B cell (primary cell): ENCODE data around the gene TBXAS1. TPM values are rescaled to one million over a fixed set of nuclear protein-coding genes. Genes with fewer than 3 reads are reported as not detected.

Experiments
- ATAC-seq: fragments of 200-7000 bp; cut with Tn5 transposase; one replicate; pipeline ENCODE4 v1.10.0; 2021; ENCODE audit warnings: low read depth, mild to moderate bottlenecking, moderate number of reproducible peaks, moderate library complexity
- CTCF ChIA-PET: fragments of 350-600 bp; sonication (Branson Sonifier 250); formaldehyde crosslinking; loops from one replicate; lab custom pipeline; 2021; ENCODE audit warnings: antibody characterized with exemption, inconsistent platforms; lab: Charles Lee
- POLR2A ChIA-PET: fragments of 350-600 bp; sonication (Branson Sonifier 250); formaldehyde crosslinking; loops from one replicate; lab custom pipeline; 2021; ENCODE audit warnings: antibody characterized with exemption; lab: Charles Lee
- DNase-seq: peaks from one replicate; pipeline ENCODE4 v3.0.0; 2013
- H2AFZ ChIP-seq: 2 replicates; pipeline ENCODE4 v1.6.1; 2012; ENCODE audit warnings: mild to moderate bottlenecking, low read depth, low read length; ENCODE audit not compliant: insufficient read depth, poor library complexity, severe bottlenecking
- H3K27ac ChIP-seq, 2 donors: 1 replicate in 1 of 2; 2 replicates in 1 of 2; pipeline ENCODE4 v1.5.1; 2012 to 2013; ENCODE audit warnings: low read length in 2 of 2, mild to moderate bottlenecking in 2 of 2, moderate library complexity in 1 of 2
- H3K27me3 ChIP-seq, 4 experiments: fragments of 200-600 bp in 1 of 4; sonication (generic) in 1 of 4; replicated peaks in 1 of 4; 1 replicate in 2 of 4; 2 replicates in 2 of 4; pipeline versions ENCODE4 v1.6.1 to v1.7.0; 2013 to 2016; ENCODE audit warnings: low read length in 3 of 4, mild to moderate bottlenecking in 2 of 4, mixed read lengths in 1 of 4, moderate library complexity in 1 of 4; ENCODE audit not compliant: insufficient read depth in 4 of 4, control insufficient read depth in 3 of 4; ENCODE audit errors: control extremely low read depth in 1 of 4
- H3K36me3 ChIP-seq, 2 experiments: replicated peaks in 1 of 2; 1 replicate in 1 of 2; 2 replicates in 1 of 2; pipeline versions ENCODE4 v1.6.1 to v1.7.1; 2013; ENCODE audit warnings: low read length in 1 of 2; ENCODE audit not compliant: insufficient read depth in 2 of 2, control insufficient read depth in 1 of 2; ENCODE audit errors: control extremely low read depth in 1 of 2, extremely low read depth in 1 of 2
- H3K4me1 ChIP-seq, 2 donors: fragments of 200-600 bp in 1 of 2; sonication (generic) in 1 of 2; 1 replicate in 1 of 2; 2 replicates in 1 of 2; pipeline versions ENCODE4 v1.5.1 to v1.6.1; 2013 to 2017; ENCODE audit warnings: low read length in 2 of 2; ENCODE audit not compliant: control insufficient read depth in 2 of 2, insufficient read depth in 2 of 2
- H3K4me2 ChIP-seq: replicated peaks from 2 replicates; pipeline ENCODE3; 2012; ENCODE audit warnings: mild to moderate bottlenecking, low read depth, low read length; ENCODE audit not compliant: poor library complexity, severe bottlenecking
- H3K4me3 ChIP-seq, 5 experiments: fragments of 200-600 bp in 1 of 5; sonication (generic) in 1 of 5; 1 replicate in 3 of 5; 2 replicates in 2 of 5; pipeline versions ENCODE4 v1.5.1 to v1.7.0; 2011 to 2016; ENCODE audit warnings: low read length in 4 of 5, mild to moderate bottlenecking in 4 of 5, low read depth in 2 of 5, control low read depth in 1 of 5, moderate library complexity in 1 of 5; ENCODE audit not compliant: insufficient read depth in 1 of 5; ENCODE audit errors: control extremely low read depth in 1 of 5, extremely low read depth in 1 of 5
- H3K79me2 ChIP-seq: fragments of 200-600 bp; sonication (generic); one replicate; pipeline ENCODE4 v1.6.0; 2016; ENCODE audit warnings: low read length; ENCODE audit not compliant: control insufficient read depth, insufficient read depth
- H3K9ac ChIP-seq: fragments of 200-600 bp; sonication (generic); 2 replicates; pipeline ENCODE4 v1.6.1; 2017; ENCODE audit warnings: mild to moderate bottlenecking, low read length, moderate library complexity
- H3K9me3 ChIP-seq, 3 donors: one replicate each; pipeline versions ENCODE4 v1.6.1 to v1.7.1; 2013; ENCODE audit warnings: low read length in 2 of 3; ENCODE audit not compliant: control insufficient read depth in 2 of 3, insufficient read depth in 1 of 3; ENCODE audit errors: control extremely low read depth in 1 of 3
- H4K20me1 ChIP-seq: 2 replicates; pipeline ENCODE4 v1.6.0; 2012; ENCODE audit warnings: mild to moderate bottlenecking, low read length; ENCODE audit not compliant: insufficient read depth, control insufficient read depth, poor library complexity, severe bottlenecking
- H3K27ac Mint-ChIP-seq: one replicate; pipeline ENCODE4 v1.8.0; 2021; ENCODE audit warnings: mixed read lengths
- H3K27me3 Mint-ChIP-seq: one replicate; pipeline ENCODE4 v1.8.0; 2021; ENCODE audit warnings: mixed read lengths
- H3K4me1 Mint-ChIP-seq: one replicate; pipeline ENCODE4 v1.8.0; 2021; ENCODE audit warnings: mixed read lengths
- H3K4me3 Mint-ChIP-seq: one replicate; pipeline ENCODE4 v1.8.0; 2021; ENCODE audit warnings: mixed read lengths
- H3K9me3 Mint-ChIP-seq: one replicate; pipeline ENCODE4 v1.8.0; 2022; ENCODE audit warnings: mixed read lengths; ENCODE audit not compliant: insufficient read depth
- CTCF ChIP-seq: fragments of 200-600 bp; IDR thresholded peaks from one replicate; pipeline ENCODE4 v1.8.0; 2022; ENCODE audit warnings: antibody characterized with exemption, mild to moderate bottlenecking
- EZH2 ChIP-seq: IDR thresholded peaks from 2 replicates; pipeline ENCODE4 v1.6.1; 2012; ENCODE audit warnings: borderline replicate concordance, low read depth, mild to moderate bottlenecking, moderate library complexity, low read length; ENCODE audit not compliant: insufficient read depth, poor library complexity, severe bottlenecking
- WGBS: methylation state at CpG from one replicate; pipeline ENCODE4 v1.1.5; 2013; ENCODE audit warnings: missing lambda C conversion rate; ENCODE audit not compliant: insufficient coverage; 5-methylcytosine and 5-hydroxymethylcytosine counted together
- intact Hi-C: fragments of 100-400 bp; cut with micrococcal nuclease; formaldehyde crosslinking; loops from one replicate; pipeline ENCODE4 v1.10.0; 2022
- polyA plus RNA-seq: library from polyadenylated mRNA; depleted of rRNA; stranded (reverse); fragments of >200 nt; gene quantifications from 2 replicates; pipeline ENCODE4 v1.2.3, GENCODE V29; 2012
- total RNA-seq, 2 donors: library from RNA; stranded (reverse); fragments of 120-200 nt in 1 of 2; gene quantifications; 1 replicate in 1 of 2; 2 replicates in 1 of 2; pipeline versions ENCODE4 v1.2.3 to v1.2.4, GENCODE V29; 2013 to 2022

TBXAS1 gene
- total and polyA plus RNA-seq, 2 donors (not counting 1 experiment from before 2014, with no cell fraction given), result 8.1 to 21.0 TPM

- Histone ChIP-seq H3K79me2 (no peaks in the 10 kb centered on the region), H3K27ac (no peak overlapping the region), H3K4me2 (no peak overlapping the region), H3K27me3 (no peaks in the 10 kb centered on the region), H3K4me3 (no peak overlapping the region), H3K9ac (no peak overlapping the region), H2AFZ (no peak overlapping the region), H4K20me1 (no peaks in the 10 kb centered on the region), H3K4me1 (no peaks in the 10 kb centered on the region), H3K9me3 (no peaks in the 10 kb centered on the region), H3K36me3 (no peaks in the 10 kb centered on the region)
- Mint-ChIP-seq H3K4me1 (no peaks in the 10 kb centered on the region), H3K4me3 (no peak overlapping the region), H3K27me3 (peaks cover 9% of the 10 kb centered on the region), H3K27ac (no peak overlapping the region), H3K9me3 (no peaks in the 10 kb centered on the region)
- WGBS, result 83% methylated on average over 4 of the region's 11 CpGs
- intact Hi-C loops, result no loop called here
- POLR2A ChIA-PET, result no interaction called here
- ATAC-seq, result no peak
- DNase-seq, result no peak
- TF ChIP-seq EZH2 (no peak), CTCF (no peak)
- CTCF ChIA-PET, result interaction anchor here (0.7 kb wide), 1 partner anchor 363 kb away, joined by 3 read pairs; no protein-coding TSS in a partner anchor
These were observed 180.7 kb downstream of the TBXAS1 start for GRCh38 chr7:140009735-140010134.

- Mint-ChIP-seq H3K9me3 (no peaks in the 10 kb centered on the region), H3K27ac (no peak overlapping the region), H3K27me3 (peaks cover 9% of the 10 kb centered on the region), H3K4me3 (no peak overlapping the region), H3K4me1 (no peaks in the 10 kb centered on the region)
- 96% methylated on average over 7 of the region's 9 CpGs for WGBS
- H3K27me3 ChIP-seq, result no peaks in the 10 kb centered on the region
- H4K20me1 ChIP-seq, result no peaks in the 10 kb centered on the region
- CTCF ChIA-PET, result interaction anchor here (0.7 kb wide), 1 partner anchor 364 kb away, joined by 3 read pairs; no protein-coding TSS in a partner anchor
- TF ChIP-seq EZH2, result no peak
- no peak overlapping the region for H2AFZ ChIP-seq
- no peak overlapping the region for H3K4me3 ChIP-seq
- no peaks in the 10 kb centered on the region for H3K4me1 ChIP-seq
- H3K27ac ChIP-seq, result no peak overlapping the region
- intact Hi-C loops, result no loop called here
- ATAC-seq, result no peak
- POLR2A ChIA-PET, result no interaction called here
- no peaks in the 10 kb centered on the region for H3K79me2 ChIP-seq
- H3K4me2 ChIP-seq, result no peak overlapping the region
- H3K9me3 ChIP-seq, result no peaks in the 10 kb centered on the region
- H3K9ac ChIP-seq, result no peak overlapping the region
- no peaks in the 10 kb centered on the region for H3K36me3 ChIP-seq
- DNase-seq, result no peak
These were observed 181.3 kb downstream of the TBXAS1 start for GRCh38 chr7:140010194-140010895.
